Activated naive CD4-positive, alpha-beta T cell treated with anti-CD3 and anti-CD28 coated beads, Interleukin-2, amount 50 U/mL, for 72 hours (primary cell): Measurements from ENCODE around the gene CDC45. TPM values are rescaled to one million over a fixed set of nuclear protein-coding genes. Genes with fewer than 3 reads are reported as not detected.

ENCODE experiments used
- ATAC-seq, 2 donors: fragments of 150-1000 bp; cut with Tn5 transposase; 2 replicates each; pipeline ENCODE4 v1.10.0; 2021; ENCODE audit warnings: mild to moderate bottlenecking in 2 of 2, moderate library complexity in 2 of 2
- DNase-seq, 2 donors: peaks; one replicate each; pipeline ENCODE4 v3.0.0; 2021 to 2022; ENCODE audit warnings: low spot score in 2 of 2
- H3K27ac Mint-ChIP-seq, 2 donors: one replicate each; pipeline ENCODE4 v1.8.0; 2022; ENCODE audit warnings: mild to moderate bottlenecking in 2 of 2, mixed read lengths in 2 of 2
- H3K36me3 Mint-ChIP-seq, 2 donors: one replicate each; pipeline ENCODE4 v1.8.0; 2022; ENCODE audit warnings: mixed read lengths in 2 of 2
- H3K9me3 Mint-ChIP-seq, 2 donors: one replicate each; pipeline ENCODE4 v1.8.0; 2022; ENCODE audit warnings: mixed read lengths in 2 of 2
- total RNA-seq, 2 donors: library from RNA; stranded (reverse); gene quantifications; one replicate each; pipeline ENCODE4 v1.2.3, GENCODE V29; 2022

The CDC45 gene
- total RNA-seq, 2 donors from 2014 or later: 92.1 to 99.7 TPM

DNA sequence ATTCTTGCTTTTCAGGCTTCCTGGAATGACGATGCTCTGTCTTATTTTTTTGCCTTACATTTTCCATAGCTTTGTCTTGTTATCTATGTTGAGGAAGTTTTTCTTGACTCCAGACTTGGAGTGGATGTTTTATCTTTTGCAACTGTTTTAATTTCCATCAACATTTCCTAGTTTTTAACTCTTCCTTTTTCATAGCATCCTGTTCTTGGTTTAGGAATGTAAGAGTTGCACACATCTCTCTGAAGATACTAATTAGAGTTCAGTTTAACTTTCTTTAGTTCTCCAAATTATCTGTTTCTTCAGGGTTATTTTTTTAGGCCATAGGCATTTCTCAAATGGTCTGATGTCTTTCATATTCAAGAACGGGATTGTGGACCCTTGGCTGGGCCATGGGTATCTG lies 34.1 kb downstream of the CDC45 start:
- ATAC-seq: no peak
- peak overlapping the region in 1 of 2 donors; percentile 11 for H3K27ac Mint-ChIP-seq
- no peak for DNase-seq
- H3K9me3 Mint-ChIP-seq: peaks cover 0 to 5% of the 10 kb centered on the region in 2 donors
- H3K36me3 Mint-ChIP-seq: peaks cover 54 to 55% of the 10 kb centered on the region in 2 donors

- Mint-ChIP-seq H3K9me3 (peaks cover 0 to 5% of the 10 kb centered on the region in 2 donors), H3K27ac (peak overlapping the region in 1 of 2 donors; percentile 87), H3K36me3 (peaks cover 43 to 49% of the 10 kb centered on the region in 2 donors)
- no peak for DNase-seq
- ATAC-seq: peak in 1 of 2 donors; percentile 18
Measured at GRCh38 chr22:19514831-19515565, 35.3 kb downstream of the CDC45 start.

- DNase-seq (no peak), ATAC-seq (no peak)
- Mint-ChIP-seq H3K27ac (peak overlapping the region in 1 of 2 donors; percentile 87), H3K36me3 (peaks cover 40 to 49% of the 10 kb centered on the region in 2 donors), H3K9me3 (peaks cover 0 to 5% of the 10 kb centered on the region in 2 donors)
Measured at GRCh38 chr22:19515654-19516377, 36.1 kb downstream of the CDC45 start.

GRCh38 chr22:19516378-19517170 lies 36.9 kb downstream of the CDC45 start:
- peaks cover 0 to 5% of the 10 kb centered on the region in 2 donors for H3K9me3 Mint-ChIP-seq
- DNase-seq (no peak), ATAC-seq (no peak)
- H3K27ac Mint-ChIP-seq: no peak overlapping the region
- peaks cover 32 to 48% of the 10 kb centered on the region in 2 donors for H3K36me3 Mint-ChIP-seq

DNA sequence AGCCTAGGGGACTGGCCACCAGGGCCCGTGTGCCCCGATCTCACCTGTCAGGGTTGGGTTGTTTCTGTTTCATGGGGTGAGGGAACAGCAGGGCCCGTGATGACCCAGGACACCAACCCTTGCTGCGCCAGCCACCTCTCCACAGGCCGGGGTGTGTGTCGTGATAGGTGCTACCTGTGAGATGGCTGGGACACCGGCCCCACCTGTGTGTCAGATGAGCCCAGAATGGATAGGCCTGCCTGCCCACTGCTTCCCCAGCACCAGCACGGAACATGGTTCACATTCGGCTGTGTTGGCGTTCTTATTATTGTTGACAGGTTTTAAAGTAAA lies 37.4 kb downstream of the CDC45 start:
- Mint-ChIP-seq H3K27ac (no peak overlapping the region), H3K9me3 (peaks cover 0 to 5% of the 10 kb centered on the region in 2 donors), H3K36me3 (peaks cover 27 to 43% of the 10 kb centered on the region in 2 donors)
- DNase-seq: no peak
- no peak for ATAC-seq

GRCh38 chr22:19517919-19518611 lies 38.3 kb downstream of the CDC45 start:
- peaks cover 18 to 35% of the 10 kb centered on the region in 2 donors for H3K36me3 Mint-ChIP-seq
- DNase-seq (no peak), ATAC-seq (no peak)
- H3K9me3 Mint-ChIP-seq: no peaks in the 10 kb centered on the region
- no peak overlapping the region for H3K27ac Mint-ChIP-seq

GRCh38 chr22:19518635-19519034 lies 38.9 kb downstream of the CDC45 start:
- ATAC-seq (no peak), DNase-seq (no peak)
- no peaks in the 10 kb centered on the region for H3K9me3 Mint-ChIP-seq
- peaks cover 12 to 29% of the 10 kb centered on the region in 2 donors for H3K36me3 Mint-ChIP-seq
- no peak overlapping the region for H3K27ac Mint-ChIP-seq

- Mint-ChIP-seq H3K36me3 (peaks cover 5 to 23% of the 10 kb centered on the region in 2 donors), H3K9me3 (no peaks in the 10 kb centered on the region), H3K27ac (no peak overlapping the region)
- DNase-seq (no peak), ATAC-seq (no peak)
Measured at GRCh38 chr22:19519041-19519926, 39.6 kb downstream of the CDC45 start.

DNA sequence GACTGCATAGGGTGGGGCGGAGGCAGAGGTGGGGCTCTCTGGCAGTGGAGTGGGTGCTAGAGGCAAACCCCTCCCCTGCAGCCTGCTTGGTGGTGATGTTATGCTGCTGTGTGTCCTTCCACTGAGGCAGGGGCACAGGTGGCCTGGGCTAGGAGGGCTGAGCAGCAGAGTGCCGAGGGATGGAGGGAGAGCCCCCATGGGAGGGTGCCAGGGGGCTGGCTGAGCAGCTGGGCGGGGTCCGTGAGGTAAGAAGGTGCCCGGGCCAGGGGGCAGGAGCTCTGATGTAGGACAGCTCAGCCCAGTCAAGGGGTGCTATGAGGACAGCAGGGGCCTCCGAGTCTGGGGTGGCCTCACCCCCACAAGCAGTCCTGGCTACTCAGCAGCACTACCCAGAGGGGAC lies 40.3 kb downstream of the CDC45 start:
- H3K27ac Mint-ChIP-seq: no peak overlapping the region
- H3K9me3 Mint-ChIP-seq: no peaks in the 10 kb centered on the region
- no peak for ATAC-seq
- no peak for DNase-seq
- H3K36me3 Mint-ChIP-seq: peaks cover 0 to 15% of the 10 kb centered on the region in 2 donors

DNA sequence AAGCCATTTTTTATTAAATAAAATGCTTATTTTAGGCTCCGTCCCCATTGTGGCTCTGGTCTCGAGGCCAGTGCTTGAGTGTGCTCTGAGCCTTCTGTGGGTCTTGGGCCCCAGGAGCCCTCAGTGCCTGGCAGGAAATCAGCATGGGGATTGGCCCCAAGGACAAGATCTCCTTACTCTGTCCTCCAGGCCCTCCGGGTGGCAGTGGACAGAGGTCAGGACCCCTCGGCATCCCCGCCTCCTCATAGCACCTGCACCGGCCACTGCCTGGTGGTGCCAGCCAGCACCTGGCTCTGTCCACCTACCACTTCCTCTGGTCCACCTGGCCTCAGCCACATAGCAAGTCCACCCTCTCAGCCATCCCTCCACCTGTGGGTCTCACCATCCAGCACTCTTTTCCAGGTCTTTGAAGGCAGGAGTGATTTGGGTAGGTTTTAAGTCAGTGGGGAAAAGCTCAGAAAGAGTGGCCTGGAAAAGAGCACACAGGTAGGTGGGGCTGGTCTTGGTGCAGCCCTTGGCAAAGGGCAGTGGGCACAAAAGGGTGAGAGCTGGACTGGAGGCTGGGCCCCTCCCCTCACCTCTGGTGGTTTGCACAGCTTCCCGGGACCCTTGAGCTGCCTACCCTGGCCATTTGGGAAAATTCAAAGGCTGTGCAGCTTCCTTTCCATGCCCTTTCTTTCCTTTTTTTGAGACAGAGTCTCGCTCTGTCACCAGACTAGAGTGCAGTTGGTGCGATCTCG lies 41.0 kb downstream of the CDC45 start:
- DNase-seq: no peak
- Mint-ChIP-seq H3K9me3 (no peaks in the 10 kb centered on the region), H3K27ac (peak overlapping the region in 1 of 2 donors; percentile 29), H3K36me3 (peaks cover 0 to 8% of the 10 kb centered on the region in 2 donors)
- no peak for ATAC-seq

DNA sequence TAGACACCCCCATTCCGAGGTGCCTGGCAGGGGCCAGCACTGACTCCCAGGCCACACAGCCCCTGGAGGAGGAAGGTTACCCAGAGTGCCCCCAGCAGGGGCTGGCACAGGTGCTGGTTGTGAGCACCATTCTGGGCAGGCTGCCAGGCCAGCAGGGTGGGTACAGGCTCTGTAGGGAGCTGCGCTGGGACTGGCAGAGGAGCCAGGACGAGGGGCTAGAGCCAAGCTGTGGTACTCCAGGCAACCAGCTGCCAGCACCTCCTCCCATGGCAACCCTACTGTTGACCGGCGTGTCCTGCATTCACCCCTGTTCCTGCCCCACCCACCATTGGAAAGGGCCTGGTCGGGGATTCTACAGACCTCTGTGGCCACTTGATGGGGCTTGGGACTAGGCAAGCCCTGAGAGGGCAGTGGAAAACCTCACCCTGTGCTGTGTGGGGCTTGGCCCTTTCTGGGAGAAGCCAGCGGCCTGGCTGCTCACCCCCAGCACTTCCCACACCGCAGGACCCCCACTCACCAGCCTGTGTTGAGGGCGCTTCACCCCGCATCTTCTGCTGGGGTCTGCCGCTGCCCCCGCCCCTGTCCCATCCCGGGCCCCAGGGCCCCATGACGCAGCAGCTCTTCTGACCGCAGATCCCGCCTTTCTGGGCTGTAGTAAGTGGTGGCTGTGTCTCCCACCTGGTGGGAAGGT lies 42.6 kb downstream of the CDC45 start:
- no peak for DNase-seq
- peaks cover 0 to 5% of the 10 kb centered on the region in 2 donors for H3K36me3 Mint-ChIP-seq

DNA sequence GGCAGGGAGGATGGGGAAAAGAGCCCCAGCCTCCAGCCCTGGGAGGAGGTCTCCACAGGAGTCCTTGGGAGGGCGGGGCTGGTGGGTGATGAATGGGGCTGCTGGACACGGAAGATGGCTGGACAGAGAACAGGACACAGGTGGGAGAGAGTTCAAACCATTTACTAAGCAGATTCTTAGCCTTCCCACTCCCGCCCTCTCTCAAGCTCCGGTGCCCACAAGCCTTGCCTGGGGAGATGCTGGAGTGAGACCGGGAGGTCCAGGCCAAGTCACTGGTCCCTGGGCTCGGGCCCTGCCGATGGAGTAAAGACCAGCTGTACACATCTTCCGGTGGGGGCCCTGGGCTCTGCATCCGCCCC lies 43.1 kb downstream of the CDC45 start:
- ATAC-seq: no peak
- Mint-ChIP-seq H3K27ac (peak overlapping the region in 1 of 2 donors; percentile 11), H3K9me3 (no peaks in the 10 kb centered on the region), H3K36me3 (no peaks in the 10 kb centered on the region)
- no peak for DNase-seq

More for the DNA sequence above, 42.6 kb downstream of the CDC45 start:
- no peak for ATAC-seq
- H3K9me3 Mint-ChIP-seq: no peaks in the 10 kb centered on the region
- H3K27ac Mint-ChIP-seq: no peak overlapping the region

DNA sequence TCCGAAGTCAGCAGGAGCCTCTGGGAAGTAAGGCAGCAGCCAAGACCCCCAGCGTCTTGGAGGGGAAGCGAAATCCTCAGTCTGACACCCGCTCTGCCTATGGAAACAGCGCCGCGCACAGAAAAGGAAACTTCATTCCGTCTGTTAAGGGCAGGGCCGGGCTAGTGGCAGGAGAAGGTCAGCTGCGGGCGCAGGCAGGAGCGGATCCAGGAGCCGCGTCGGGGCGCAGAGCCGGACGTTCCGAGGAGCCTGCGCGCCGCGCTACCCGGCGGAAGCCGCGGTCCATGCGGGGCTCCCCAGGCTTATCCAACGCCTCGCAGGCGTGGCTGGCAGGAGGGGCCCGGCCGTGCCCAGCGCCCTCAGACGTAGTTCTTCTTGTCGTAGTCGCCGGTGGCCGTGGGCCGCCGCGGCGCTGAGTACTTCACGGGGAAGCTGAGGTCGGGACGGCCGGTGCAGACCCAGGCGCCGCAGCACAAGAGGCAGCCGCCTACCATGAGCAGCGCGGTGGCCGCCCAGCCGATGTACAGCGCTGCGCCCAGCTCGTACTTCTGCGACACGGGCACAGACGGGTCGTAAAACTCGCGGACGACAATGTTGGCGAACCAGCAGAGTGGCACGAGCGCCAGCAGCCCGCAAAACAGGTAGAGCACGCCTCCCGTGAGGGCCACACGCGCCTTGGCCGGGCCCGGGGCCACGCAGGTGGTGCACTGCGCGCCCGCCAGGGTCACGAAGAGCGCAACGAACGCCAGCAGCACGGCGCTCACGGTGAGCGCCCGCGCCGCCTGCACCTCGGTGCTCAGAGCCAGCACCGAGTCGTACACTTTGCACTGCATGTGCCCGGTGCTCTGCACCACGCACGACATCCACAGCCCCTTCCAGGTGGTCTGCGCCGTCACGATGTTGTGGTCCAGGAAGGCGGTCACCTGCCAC lies 43.8 kb downstream of the CDC45 start:
- ATAC-seq: peak; percentile 63 to 75
- H3K9me3 Mint-ChIP-seq: no peaks in the 10 kb centered on the region
- H3K36me3 Mint-ChIP-seq: no peaks in the 10 kb centered on the region
- peak in 1 of 2 donors; percentile 42 for DNase-seq
- H3K27ac Mint-ChIP-seq: peak overlapping the region in 1 of 2 donors; percentile 11
